ENCODE data around the gene IKZF3. TPM values are rescaled to one million over a fixed set of nuclear protein-coding genes. Genes with fewer than 3 reads are reported as not detected.
A peak's percentile ranks its signal among the peaks of the same experiment; 100 is the strongest.

Gene IKZF3
- total and polyA plus RNA-seq, 10 of the 15 experiments (the other 5 are each of a cell fraction or from before 2014, with no cell fraction given) = 5.5 to 98.2 (median 47.6) TPM

GRCh38 chr17:39800540-39800939, 63.6 kb downstream of the IKZF3 start (continued):
- TF ChIP-seq, protein P1, sequence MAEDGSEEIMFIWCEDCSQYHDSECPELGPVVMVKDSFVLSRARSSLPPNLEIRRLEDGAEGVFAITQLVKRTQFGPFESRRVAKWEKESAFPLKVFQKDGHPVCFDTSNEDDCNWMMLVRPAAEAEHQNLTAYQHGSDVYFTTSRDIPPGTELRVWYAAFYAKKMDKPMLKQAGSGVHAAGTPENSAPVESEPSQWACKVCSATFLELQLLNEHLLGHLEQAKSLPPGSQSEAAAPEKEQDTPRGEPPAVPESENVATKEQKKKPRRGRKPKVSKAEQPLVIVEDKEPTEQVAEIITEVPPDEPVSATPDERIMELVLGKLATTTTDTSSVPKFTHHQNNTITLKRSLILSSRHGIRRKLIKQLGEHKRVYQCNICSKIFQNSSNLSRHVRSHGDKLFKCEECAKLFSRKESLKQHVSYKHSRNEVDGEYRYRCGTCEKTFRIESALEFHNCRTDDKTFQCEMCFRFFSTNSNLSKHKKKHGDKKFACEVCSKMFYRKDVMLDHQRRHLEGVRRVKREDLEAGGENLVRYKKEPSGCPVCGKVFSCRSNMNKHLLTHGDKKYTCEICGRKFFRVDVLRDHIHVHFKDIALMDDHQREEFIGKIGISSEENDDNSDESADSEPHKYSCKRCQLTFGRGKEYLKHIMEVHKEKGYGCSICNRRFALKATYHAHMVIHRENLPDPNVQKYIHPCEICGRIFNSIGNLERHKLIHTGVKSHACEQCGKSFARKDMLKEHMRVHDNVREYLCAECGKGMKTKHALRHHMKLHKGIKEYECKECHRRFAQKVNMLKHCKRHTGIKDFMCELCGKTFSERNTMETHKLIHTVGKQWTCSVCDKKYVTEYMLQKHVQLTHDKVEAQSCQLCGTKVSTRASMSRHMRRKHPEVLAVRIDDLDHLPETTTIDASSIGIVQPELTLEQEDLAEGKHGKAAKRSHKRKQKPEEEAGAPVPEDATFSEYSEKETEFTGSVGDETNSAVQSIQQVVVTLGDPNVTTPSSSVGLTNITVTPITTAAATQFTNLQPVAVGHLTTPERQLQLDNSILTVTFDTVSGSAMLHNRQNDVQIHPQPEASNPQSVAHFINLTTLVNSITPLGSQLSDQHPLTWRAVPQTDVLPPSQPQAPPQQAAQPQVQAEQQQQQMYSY (CRISPR knock-in tag; IDR thresholded peaks at IDR 0.05) = no peak
- TF ChIP-seq ATF2 (IDR thresholded peaks at IDR 0.05; ENCODE audit: low read length) = peak; percentile 38; the same call in 1 of the 2 replicates
- TF ChIP-seq, protein P2, sequence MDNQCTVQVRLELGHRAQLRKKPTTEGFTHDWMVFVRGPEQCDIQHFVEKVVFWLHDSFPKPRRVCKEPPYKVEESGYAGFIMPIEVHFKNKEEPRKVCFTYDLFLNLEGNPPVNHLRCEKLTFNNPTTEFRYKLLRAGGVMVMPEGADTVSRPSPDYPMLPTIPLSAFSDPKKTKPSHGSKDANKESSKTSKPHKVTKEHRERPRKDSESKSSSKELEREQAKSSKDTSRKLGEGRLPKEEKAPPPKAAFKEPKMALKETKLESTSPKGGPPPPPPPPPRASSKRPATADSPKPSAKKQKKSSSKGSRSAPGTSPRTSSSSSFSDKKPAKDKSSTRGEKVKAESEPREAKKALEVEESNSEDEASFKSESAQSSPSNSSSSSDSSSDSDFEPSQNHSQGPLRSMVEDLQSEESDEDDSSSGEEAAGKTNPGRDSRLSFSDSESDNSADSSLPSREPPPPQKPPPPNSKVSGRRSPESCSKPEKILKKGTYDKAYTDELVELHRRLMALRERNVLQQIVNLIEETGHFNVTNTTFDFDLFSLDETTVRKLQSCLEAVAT (IDR thresholded peaks at IDR 0.05) = 0 out of 2 replicates have a peak, but pooled peaks have one; percentile 26
- peak; percentile 42; the same call in 1 of the 2 replicates for TF ChIP-seq POLR2AphosphoS5 (IDR thresholded peaks at IDR 0.05; ENCODE audit: low read length)
- TF ChIP-seq ATF7 (IDR thresholded peaks at IDR 0.05; ENCODE audit: low read depth) = peak; percentile 75
- peak; percentile 81 to 85; a peak in 3 of 4 replicates for TF ChIP-seq IKZF2 (IDR thresholded peaks at IDR 0.05)
- TF ChIP-seq YBX1 (IDR thresholded peaks at IDR 0.05) = no peak
- no peak for TF ChIP-seq TCF12 (IDR thresholded peaks at IDR 0.05; ENCODE audit: low read depth, low read length)
- TF ChIP-seq CHD2 (IDR thresholded peaks at IDR 0.05; ENCODE audit: borderline replicate concordance, low read depth, low read length) = no peak
- no peak for TF ChIP-seq NFYA (IDR thresholded peaks at IDR 0.05; ENCODE audit: borderline replicate concordance, low read depth, low read length)
- 0 out of 2 replicates have a peak, but pooled peaks have one; percentile 8 for TF ChIP-seq RAD21 (IDR thresholded peaks at IDR 0.05; ENCODE audit: insufficient read depth, low read depth, low read length)
- TF ChIP-seq NRF1 (conservative IDR thresholded peaks at IDR 0.05; ENCODE audit: low read depth, low read length) = no peak
- TF ChIP-seq, protein P3, sequence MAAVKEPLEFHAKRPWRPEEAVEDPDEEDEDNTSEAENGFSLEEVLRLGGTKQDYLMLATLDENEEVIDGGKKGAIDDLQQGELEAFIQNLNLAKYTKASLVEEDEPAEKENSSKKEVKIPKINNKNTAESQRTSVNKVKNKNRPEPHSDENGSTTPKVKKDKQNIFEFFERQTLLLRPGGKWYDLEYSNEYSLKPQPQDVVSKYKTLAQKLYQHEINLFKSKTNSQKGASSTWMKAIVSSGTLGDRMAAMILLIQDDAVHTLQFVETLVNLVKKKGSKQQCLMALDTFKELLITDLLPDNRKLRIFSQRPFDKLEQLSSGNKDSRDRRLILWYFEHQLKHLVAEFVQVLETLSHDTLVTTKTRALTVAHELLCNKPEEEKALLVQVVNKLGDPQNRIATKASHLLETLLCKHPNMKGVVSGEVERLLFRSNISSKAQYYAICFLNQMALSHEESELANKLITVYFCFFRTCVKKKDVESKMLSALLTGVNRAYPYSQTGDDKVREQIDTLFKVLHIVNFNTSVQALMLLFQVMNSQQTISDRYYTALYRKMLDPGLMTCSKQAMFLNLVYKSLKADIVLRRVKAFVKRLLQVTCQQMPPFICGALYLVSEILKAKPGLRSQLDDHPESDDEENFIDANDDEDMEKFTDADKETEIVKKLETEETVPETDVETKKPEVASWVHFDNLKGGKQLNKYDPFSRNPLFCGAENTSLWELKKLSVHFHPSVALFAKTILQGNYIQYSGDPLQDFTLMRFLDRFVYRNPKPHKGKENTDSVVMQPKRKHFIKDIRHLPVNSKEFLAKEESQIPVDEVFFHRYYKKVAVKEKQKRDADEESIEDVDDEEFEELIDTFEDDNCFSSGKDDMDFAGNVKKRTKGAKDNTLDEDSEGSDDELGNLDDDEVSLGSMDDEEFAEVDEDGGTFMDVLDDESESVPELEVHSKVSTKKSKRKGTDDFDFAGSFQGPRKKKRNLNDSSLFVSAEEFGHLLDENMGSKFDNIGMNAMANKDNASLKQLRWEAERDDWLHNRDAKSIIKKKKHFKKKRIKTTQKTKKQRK (IDR thresholded peaks at IDR 0.05; ENCODE audit: low read depth, low read length) = no peak
- TF ChIP-seq RELB (IDR thresholded peaks at IDR 0.05; ENCODE audit: low read depth) = peak; percentile 57; the same call in 1 of the 2 replicates
- TF ChIP-seq HCFC1 (IDR thresholded peaks at IDR 0.05; ENCODE audit: low read length) = no peak
- TF ChIP-seq EP300 (IDR thresholded peaks at IDR 0.05; ENCODE audit: borderline replicate concordance in 1 of 2, control insufficient read depth in 1 of 2, low read depth in 2 of 2, low read length in 2 of 2) = peak in 1 of 2 experiments; percentile 55; a peak in 1 of 4 replicates
- TF ChIP-seq EZH2 (IDR thresholded peaks at IDR 0.05; ENCODE audit: borderline replicate concordance, control insufficient read depth, low read depth, low read length) = no peak
- TF ChIP-seq ETV6 (conservative IDR thresholded peaks at IDR 0.05 in 1 of 2, IDR thresholded peaks at IDR 0.05 in 1 of 2; ENCODE audit: borderline replicate concordance in 1 of 2, low read depth in 1 of 2) = peak in 1 of 2 experiments; percentile 88; a peak in 2 of 4 replicates
